Central memory CD8-positive, alpha-beta T cell (primary cell): ENCODE data around the gene OMG.
A peak's percentile ranks its signal among the peaks of the same experiment; 100 is the strongest.
"Not testable (repeated sequence)": the region's sequence is repeated elsewhere in the genome, so short reads cannot be mapped to it uniquely, and the experiment has no call there.

ENCODE experiments used
- ATAC-seq: fragments of 150-1000 bp; cut with Tn5 transposase; replicated peaks from 2 replicates; pipeline ENCODE4 v1.10.0; 2022; ENCODE audit warnings: mild to moderate bottlenecking, moderate FRiP score, moderate number of reproducible peaks; ENCODE audit not compliant: poor library complexity, severe bottlenecking; ENCODE audit errors: extremely low read depth
- DNase-seq, 2 donors: peaks; one replicate each; pipeline ENCODE4 v3.0.0; 2021; ENCODE audit warnings: low spot score in 2 of 2
- H3K27ac Mint-ChIP-seq: one replicate; pipeline ENCODE4 v1.8.0; 2022; ENCODE audit warnings: low read depth, mild to moderate bottlenecking, moderate library complexity, mixed read lengths
- H3K27me3 Mint-ChIP-seq: one replicate; pipeline ENCODE4 v1.8.0; 2022; ENCODE audit warnings: mixed read lengths
- H3K36me3 Mint-ChIP-seq: one replicate; pipeline ENCODE4 v1.8.0; 2022; ENCODE audit warnings: mild to moderate bottlenecking, moderate library complexity, mixed read lengths; ENCODE audit not compliant: insufficient read depth
- H3K4me1 Mint-ChIP-seq: one replicate; pipeline ENCODE4 v1.8.0; 2022; ENCODE audit warnings: mixed read lengths
- H3K4me3 Mint-ChIP-seq: one replicate; pipeline ENCODE4 v1.8.0; 2022; ENCODE audit warnings: mild to moderate bottlenecking, moderate library complexity, mixed read lengths
- H3K9me3 Mint-ChIP-seq: one replicate; pipeline ENCODE4 v1.8.0; 2022; ENCODE audit warnings: mixed read lengths

The OMG gene

GRCh38 chr17:31297090-31297489 lies at the start of gene OMG:
TSS of gene OMG (minus strand) at chr17:31297239. CDS start at chr17:31296331, 908 bp downstream.
- peaks cover 9% of the 10 kb centered on the region for H3K4me1 Mint-ChIP-seq
- H3K27ac Mint-ChIP-seq: no peak within 1 kb of the TSS
- ATAC-seq: no peak
- DNase-seq: no peak
- no peaks in the 10 kb centered on the region for H3K27me3 Mint-ChIP-seq
- H3K9me3 Mint-ChIP-seq: no peaks in the 10 kb centered on the region
- no peak within 1 kb of the TSS for H3K4me3 Mint-ChIP-seq
- no peaks in the 10 kb centered on the region for H3K36me3 Mint-ChIP-seq

GRCh38 chr17:31345191-31345747 lies 48.2 kb upstream of the OMG start:
- ATAC-seq, H3K4me3 Mint-ChIP-seq, H3K27me3 Mint-ChIP-seq, DNase-seq, H3K4me1 Mint-ChIP-seq, H3K27ac Mint-ChIP-seq, H3K9me3 Mint-ChIP-seq: not testable (repeated sequence)
- peaks cover 17% of the 10 kb centered on the region for H3K36me3 Mint-ChIP-seq

- no peak overlapping the region for H3K4me3 Mint-ChIP-seq
- ATAC-seq (no peak), DNase-seq (no peak)
- no peaks in the 10 kb centered on the region for H3K9me3 Mint-ChIP-seq
- no peak overlapping the region for H3K27ac Mint-ChIP-seq
- H3K36me3 Mint-ChIP-seq: peaks cover 19% of the 10 kb centered on the region
- H3K4me1 Mint-ChIP-seq: no peaks in the 10 kb centered on the region
- no peaks in the 10 kb centered on the region for H3K27me3 Mint-ChIP-seq
Measured at GRCh38 chr17:31339906-31340661, 43.0 kb upstream of the OMG start.

- Mint-ChIP-seq H3K4me3 (no peak overlapping the region), H3K4me1 (no peaks in the 10 kb centered on the region), H3K27me3 (no peaks in the 10 kb centered on the region), H3K9me3 (no peaks in the 10 kb centered on the region), H3K36me3 (peaks cover 9% of the 10 kb centered on the region), H3K27ac (no peak overlapping the region)
- no peak for ATAC-seq
- no peak for DNase-seq
Measured at GRCh38 chr17:31329221-31329620, 32.2 kb upstream of the OMG start.

- Mint-ChIP-seq H3K4me1 (peaks cover 6% of the 10 kb centered on the region), H3K27me3 (no peaks in the 10 kb centered on the region), H3K27ac (no peak overlapping the region), H3K36me3 (peaks cover 10% of the 10 kb centered on the region), H3K9me3 (no peaks in the 10 kb centered on the region), H3K4me3 (no peak overlapping the region)
- ATAC-seq: no peak
- no peak for DNase-seq
Measured at GRCh38 chr17:31328160-31328535, 31.1 kb upstream of the OMG start.

- H3K4me3 Mint-ChIP-seq: no peak overlapping the region
- H3K36me3 Mint-ChIP-seq: peaks cover 10% of the 10 kb centered on the region
- H3K27me3 Mint-ChIP-seq: no peaks in the 10 kb centered on the region
- H3K9me3 Mint-ChIP-seq: no peaks in the 10 kb centered on the region
- H3K4me1 Mint-ChIP-seq: peaks cover 6% of the 10 kb centered on the region
- DNase-seq (no peak), ATAC-seq (no peak)
- no peak overlapping the region for H3K27ac Mint-ChIP-seq
Measured at GRCh38 chr17:31327534-31328159, 30.6 kb upstream of the OMG start.

- Mint-ChIP-seq H3K9me3 (no peaks in the 10 kb centered on the region), H3K27me3 (no peaks in the 10 kb centered on the region), H3K36me3 (peaks cover 21% of the 10 kb centered on the region), H3K4me1 (peaks cover 18% of the 10 kb centered on the region), H3K27ac (peak overlapping the region; percentile 2), H3K4me3 (no peak overlapping the region)
- DNase-seq (no peak), ATAC-seq (no peak)
Measured at GRCh38 chr17:31323551-31323950, 26.5 kb upstream of the OMG start.

- Mint-ChIP-seq H3K4me1 (peaks cover 29% of the 10 kb centered on the region), H3K36me3 (peaks cover 23% of the 10 kb centered on the region), H3K27ac (peak overlapping the region; percentile 96), H3K4me3 (peak overlapping the region; percentile 77), H3K9me3 (no peaks in the 10 kb centered on the region), H3K27me3 (no peaks in the 10 kb centered on the region)
- DNase-seq: peak in 1 of 2 donors; percentile 31
- peak; percentile 35 for ATAC-seq
Measured at GRCh38 chr17:31321966-31322365, 24.9 kb upstream of the OMG start.

- H3K4me3 Mint-ChIP-seq: peak within 1 kb of the TSS; percentile 77
- peak within 1 kb of the TSS; percentile 96 for H3K27ac Mint-ChIP-seq
- peaks cover 20% of the 10 kb centered on the region for H3K36me3 Mint-ChIP-seq
- ATAC-seq (peak; percentile 95), DNase-seq (peak; percentile 32 to 74)
- no peaks in the 10 kb centered on the region for H3K9me3 Mint-ChIP-seq
- no peaks in the 10 kb centered on the region for H3K27me3 Mint-ChIP-seq
- H3K4me1 Mint-ChIP-seq: peaks cover 29% of the 10 kb centered on the region
Measured at GRCh38 chr17:31321481-31321880, 24.4 kb upstream of the OMG start, which contains the start of gene EVI2A. TSS of gene EVI2A (minus strand) at chr17:31321622. CDS start at chr17:31319013, 2,609 bp downstream.

GRCh38 chr17:31320791-31321190 lies 23.8 kb upstream of the OMG start:
- DNase-seq: no peak

GRCh38 chr17:31320241-31320640 lies 23.2 kb upstream of the OMG start:
- no peak for ATAC-seq
- peak overlapping the region; percentile 96 for H3K27ac Mint-ChIP-seq

More at GRCh38 chr17:31320791-31321190, 23.8 kb upstream of the OMG start:
- no peak for ATAC-seq
- no peaks in the 10 kb centered on the region for H3K9me3 Mint-ChIP-seq
- peak overlapping the region; percentile 96 for H3K27ac Mint-ChIP-seq
- no peaks in the 10 kb centered on the region for H3K27me3 Mint-ChIP-seq
- H3K36me3 Mint-ChIP-seq: peaks cover 16% of the 10 kb centered on the region
- peaks cover 29% of the 10 kb centered on the region for H3K4me1 Mint-ChIP-seq
- peak overlapping the region; percentile 77 for H3K4me3 Mint-ChIP-seq

GRCh38 chr17:31318851-31319661 lies 22.0 kb upstream of the OMG start:
- ATAC-seq (no peak), DNase-seq (no peak)
- Mint-ChIP-seq H3K36me3 (peaks cover 16% of the 10 kb centered on the region), H3K27me3 (no peaks in the 10 kb centered on the region), H3K4me3 (peak overlapping the region; percentile 77), H3K27ac (peak overlapping the region; percentile 92), H3K4me1 (peaks cover 37% of the 10 kb centered on the region), H3K9me3 (no peaks in the 10 kb centered on the region)

More at GRCh38 chr17:31320241-31320640, 23.2 kb upstream of the OMG start:
- H3K27me3 Mint-ChIP-seq: no peaks in the 10 kb centered on the region
- DNase-seq: no peak
- H3K36me3 Mint-ChIP-seq: peaks cover 16% of the 10 kb centered on the region
- H3K4me1 Mint-ChIP-seq: peaks cover 29% of the 10 kb centered on the region
- peak overlapping the region; percentile 77 for H3K4me3 Mint-ChIP-seq
- no peaks in the 10 kb centered on the region for H3K9me3 Mint-ChIP-seq
